Measurements from ENCODE around the gene ATP11B.

The ATP11B gene

DNA sequence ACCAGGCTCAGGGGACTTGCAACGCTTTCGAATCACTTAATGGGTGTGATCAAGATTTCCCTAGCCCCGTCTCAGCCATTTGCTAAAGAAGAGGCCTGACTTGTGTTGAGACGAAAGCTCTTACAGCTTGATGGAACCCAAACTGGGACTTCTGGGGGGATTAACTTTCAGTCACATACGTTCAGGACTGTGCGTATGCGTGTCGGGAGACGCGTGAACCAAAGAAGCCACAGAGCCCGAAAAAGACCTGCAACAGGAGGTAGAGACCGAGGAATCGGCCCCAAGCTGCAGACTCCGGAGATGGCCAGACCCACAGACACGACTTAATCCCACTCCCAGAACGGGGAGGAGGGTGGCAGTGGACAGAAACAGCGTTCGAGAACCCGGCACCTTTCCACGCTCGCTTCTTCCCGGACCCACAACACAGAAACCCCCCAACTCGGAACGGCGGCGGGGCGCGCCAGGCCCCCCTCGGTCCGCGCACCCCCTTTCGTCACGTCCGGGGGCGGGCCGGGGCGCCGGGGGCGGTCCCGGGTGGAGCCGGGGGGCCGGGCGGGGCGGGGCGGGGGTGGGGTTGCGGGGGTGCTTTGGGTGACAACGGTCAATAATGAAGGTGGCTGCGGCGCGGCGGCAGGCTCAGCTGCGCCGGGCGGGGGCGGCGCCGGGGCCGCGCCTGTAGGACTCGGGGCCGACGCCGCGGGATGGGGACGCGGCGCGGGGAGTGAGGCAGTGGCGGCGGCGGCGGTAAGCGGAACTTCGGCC, at the start of gene ATP11B:
TSS of gene ATP11B (plus strand) at position 604 of the 762 bp plus-strand sequence. CDS start 256 bp downstream, outside the sequence.
- DNase-seq, result peak; percentile 64 to 68

DNA sequence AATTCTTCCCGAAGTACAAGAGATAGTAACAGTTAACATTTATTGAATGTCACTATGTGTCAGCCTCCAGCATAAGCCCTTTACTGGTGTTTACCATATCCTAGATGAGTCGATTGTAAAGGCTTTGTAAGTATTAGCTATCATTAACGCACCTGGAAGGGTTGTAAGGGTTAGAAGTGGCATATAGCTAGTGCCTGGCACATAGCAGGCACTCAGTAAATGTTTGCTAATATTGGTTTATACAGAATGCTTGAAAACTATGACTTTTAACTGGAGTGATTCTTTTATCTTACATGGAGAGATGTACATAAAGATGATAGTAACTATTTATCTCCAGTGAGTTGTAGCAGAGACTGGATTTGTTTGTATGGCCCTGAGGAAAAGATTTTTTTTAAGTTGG, 46.3 kb upstream of the ATP11B start:
- DNase-seq, result no peak

DNA sequence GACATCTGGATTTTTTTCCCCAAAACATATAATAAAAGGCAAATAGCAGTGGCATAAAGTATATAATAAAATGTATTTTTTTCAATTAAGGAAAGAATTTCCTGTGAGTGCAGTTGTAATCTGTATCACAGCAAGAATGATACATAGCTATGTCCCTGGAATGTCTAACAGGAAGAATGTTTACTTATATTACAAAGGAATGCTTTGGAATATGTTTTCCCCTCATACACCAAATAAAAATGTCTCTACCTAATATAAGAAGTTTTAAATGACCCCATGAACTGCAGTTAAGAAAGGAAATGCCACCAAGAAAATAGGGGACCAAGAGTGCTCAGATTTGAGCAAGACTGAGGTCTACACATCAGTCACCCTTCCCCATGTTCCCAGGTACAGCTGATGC, 38.0 kb upstream of the ATP11B start:
- DNase-seq, result no peak

DNA sequence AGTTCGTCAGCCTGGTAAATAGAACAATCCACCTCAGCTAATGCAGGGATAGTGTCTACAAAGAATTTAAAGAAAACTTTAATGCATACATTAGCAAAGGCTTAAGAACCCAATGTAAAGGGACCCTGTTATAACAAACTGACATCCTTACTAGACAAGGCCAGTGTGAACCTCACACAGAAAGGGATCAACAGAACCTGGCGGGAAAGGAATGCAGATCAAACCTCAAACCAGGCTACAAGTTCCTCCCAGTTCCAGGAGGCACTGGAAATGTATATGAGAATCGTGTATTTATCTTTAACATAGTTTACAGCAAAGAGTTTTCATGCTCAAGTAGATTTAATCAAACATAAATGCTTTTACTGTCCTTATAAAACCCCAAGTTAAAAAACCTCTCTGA, 37.6 kb upstream of the ATP11B start:
- no peak for DNase-seq

DNA sequence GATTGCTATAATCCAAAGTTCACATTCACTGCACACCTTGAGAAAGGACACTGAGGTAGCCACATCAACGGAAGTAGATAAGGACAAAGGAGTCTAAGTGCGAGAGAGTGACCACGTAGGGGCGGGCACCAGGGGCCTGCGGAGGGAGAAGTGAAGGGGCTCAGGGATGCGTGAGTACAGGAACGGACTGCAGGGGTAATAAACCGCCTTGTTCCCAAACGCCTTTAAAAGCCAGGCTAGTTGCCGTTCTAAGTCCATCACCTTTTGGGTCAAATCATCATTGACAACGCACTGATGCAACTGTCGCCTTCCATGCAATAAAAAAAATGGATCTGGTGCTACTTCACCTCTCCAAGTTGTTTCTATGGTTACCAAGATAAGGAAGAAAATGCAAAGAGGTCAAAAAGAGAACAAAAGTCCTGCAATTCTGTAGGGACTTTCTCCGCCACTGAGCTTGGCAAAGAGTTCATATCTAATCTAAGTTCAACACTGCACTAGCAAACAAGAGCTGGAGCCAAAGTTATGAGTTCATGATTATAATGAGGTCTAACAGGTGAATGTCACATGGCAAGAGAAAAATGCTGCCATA, 32.6 kb upstream of the ATP11B start:
- DNase-seq, result no peak

DNA sequence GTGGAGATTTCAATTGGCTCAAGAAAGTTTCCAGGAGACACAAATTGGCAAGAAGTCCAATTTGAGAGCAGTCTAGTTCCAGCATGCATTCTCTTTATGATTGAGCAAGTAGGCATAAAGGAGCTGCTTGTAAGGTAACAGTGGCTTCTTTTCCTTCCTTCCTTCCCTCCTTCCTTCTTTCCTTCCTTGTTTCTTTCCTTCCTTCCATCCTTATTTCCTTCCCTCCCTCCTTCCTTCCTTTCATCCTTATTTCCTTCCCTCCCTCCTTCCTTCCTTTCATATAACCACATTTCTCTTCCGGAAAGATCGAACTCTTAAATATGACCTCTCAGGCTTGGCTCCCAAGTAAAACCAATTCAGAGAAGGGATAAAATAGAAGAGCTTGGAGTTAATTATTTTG, 29.4 kb upstream of the ATP11B start:
- no peak for DNase-seq

DNA sequence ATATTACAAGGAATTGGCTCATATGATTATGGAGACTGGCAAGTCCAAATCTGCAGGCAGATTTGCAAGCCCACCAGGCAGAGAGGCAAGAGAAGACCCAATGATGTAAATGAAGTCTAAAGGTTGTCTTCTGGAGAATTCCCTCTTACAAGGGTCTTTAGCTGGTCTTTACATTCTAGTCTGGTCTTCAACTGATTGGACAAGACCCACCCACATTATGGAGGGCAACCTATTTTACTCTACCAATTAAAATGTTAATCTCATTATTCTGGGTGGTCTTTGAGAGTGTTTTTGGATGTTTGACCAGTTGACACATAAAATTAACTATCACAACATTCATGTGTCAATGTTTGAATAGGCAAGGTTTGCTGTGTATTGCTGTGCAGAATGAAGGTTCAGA, 28.0 kb upstream of the ATP11B start:
- DNase-seq, result no peak

DNA sequence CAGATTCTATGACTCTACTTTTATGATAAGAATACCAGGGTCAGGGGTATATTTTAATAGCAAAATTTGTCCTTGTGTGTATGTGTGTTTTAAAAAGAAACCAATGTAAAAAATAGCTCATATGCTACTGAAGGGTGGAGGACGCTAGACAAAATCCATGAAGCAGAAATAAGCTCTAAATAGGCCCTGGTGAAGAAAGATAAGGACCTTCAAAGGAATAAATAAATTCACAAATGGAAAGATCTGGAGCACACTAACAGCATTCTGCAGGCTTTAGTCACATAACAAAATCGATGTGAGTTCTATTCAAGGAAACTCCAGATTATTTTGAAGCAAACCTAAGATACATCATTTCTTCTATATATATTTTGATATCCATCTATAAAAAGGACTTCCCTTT, 27.2 kb upstream of the ATP11B start:
- DNase-seq, result no peak

DNA sequence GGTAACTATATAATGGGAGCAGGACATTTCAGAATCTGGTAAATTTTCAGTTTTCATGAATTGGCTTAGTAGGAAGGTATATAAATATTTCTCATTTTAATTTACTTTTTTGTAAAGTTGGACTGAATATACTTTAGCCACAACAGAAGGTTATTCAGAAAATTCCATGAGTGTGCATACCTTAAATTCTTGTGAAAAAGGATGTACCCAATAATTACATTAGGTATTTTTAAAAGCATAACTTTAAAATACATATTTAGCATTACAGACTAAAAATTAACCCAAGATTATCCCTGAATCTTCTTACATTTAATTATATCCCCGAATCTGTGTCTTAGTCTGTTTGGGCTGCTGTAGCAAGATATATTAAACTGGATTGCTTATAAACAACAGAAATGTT, 24.9 kb upstream of the ATP11B start:
- no peak for DNase-seq

DNA sequence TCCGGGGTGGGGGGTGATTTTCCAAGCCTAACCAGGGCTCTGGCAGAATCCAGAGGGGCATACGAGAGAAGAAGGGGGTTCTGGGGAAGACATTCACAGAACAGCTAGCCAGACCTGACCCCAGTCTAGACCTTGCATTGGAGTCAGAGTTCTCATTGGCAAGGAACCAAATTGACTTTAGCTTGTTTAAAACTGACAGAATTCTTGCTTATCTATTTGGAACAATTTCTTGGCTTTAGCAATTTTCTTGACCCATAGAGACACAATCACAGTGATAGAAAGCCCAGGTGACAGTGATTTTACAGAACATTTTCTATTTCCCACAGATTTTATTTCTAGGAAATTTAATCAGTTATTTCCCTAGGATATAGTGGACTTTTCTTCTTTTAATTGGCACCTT, 23.6 kb upstream of the ATP11B start:
- no peak for DNase-seq

DNA sequence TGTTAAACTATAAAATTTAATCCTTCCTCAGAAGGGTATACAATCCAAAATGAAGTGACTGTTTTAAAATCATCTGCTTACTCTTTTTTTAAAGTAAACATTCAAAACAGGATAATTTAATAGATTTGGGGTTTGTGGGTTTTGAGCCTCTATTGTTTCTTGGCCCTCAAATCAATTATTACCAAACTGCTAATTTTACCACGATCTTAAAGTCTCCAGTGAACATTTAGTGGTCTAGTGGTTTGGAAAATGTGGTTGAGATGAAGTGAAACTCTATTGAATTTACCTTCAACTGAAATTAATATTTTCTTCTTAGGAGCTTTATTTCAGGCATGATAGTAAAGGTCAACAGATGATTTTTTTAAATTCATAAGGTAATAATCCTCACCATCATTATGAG, 11.2 kb upstream of the ATP11B start:
- DNase-seq, result no peak

DNA sequence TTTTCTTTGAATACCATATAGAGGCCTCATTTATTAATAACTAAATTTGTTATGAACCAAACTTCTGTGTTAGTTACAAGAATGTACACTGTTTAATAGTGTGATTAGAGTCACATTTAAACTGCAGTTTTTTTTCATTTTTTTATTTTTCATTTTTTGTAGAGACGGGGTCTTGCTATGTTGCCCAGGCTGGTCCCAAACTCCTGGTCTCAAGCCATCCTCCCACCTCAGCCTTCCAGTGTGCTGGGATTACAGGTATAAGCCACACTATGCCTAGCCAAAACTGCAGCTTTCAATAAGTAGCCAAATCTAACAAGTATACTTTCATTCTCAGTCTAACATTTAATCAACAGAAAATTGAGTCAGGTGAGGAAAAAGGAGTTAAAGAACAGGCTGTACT, 10.2 kb upstream of the ATP11B start:
- no peak for DNase-seq

DNA sequence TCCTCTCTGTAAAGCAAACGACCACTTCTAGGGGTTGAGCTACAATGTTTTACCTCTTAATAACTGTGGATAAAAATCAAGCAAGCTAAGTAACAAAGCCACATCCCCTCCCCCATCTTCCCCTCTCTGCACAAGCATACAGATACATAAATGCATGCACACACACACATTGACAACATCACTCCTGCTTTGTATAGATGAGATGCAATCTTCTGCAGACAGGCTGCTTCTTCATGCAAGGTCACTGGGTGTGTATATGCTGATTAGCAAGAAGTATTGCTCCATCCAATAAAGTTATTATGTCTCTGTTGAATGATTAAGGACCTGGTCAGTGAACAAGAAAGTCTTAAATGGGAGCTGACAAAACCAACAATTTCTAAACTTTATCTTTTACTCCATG, 8.8 kb upstream of the ATP11B start:
- DNase-seq, result no peak

DNA sequence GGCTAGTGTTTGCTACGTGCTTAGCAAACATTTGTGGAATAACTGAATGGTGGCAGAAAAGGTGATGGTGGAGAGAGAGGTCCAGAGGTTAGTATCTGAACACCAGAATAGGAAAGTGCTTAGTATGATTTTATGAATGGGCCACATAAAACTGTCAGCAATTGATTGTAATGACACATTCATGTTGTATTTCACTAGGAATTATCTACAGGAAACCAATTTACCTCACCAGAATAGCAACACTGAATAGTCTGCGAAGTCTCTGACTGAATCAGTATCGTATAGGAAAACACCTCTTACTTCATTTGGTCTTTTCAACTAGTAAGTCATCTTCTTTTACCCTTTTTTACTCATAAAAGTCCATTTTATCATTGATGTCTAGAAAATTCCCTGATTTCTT, 8.2 kb upstream of the ATP11B start:
- DNase-seq, result no peak

DNA sequence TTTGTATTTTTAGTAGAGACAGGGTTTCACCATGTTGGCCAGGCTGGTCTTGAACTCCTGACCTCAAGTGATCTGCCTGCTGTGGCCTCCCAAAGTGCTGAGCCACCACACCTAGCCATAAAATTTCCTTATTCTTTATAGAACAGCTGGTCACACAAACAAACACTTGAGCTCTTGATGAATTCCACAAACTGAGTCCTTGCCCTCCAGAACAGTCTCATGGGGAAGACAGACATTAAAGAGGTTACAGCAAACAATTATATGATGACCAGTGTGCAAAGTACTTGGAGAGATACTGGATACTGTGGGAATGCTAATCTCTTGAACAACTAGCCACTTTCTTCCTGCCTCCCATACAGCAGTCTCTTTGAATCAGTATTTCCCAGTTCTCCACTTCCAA, 7.5 kb upstream of the ATP11B start:
- DNase-seq, result no peak

DNA sequence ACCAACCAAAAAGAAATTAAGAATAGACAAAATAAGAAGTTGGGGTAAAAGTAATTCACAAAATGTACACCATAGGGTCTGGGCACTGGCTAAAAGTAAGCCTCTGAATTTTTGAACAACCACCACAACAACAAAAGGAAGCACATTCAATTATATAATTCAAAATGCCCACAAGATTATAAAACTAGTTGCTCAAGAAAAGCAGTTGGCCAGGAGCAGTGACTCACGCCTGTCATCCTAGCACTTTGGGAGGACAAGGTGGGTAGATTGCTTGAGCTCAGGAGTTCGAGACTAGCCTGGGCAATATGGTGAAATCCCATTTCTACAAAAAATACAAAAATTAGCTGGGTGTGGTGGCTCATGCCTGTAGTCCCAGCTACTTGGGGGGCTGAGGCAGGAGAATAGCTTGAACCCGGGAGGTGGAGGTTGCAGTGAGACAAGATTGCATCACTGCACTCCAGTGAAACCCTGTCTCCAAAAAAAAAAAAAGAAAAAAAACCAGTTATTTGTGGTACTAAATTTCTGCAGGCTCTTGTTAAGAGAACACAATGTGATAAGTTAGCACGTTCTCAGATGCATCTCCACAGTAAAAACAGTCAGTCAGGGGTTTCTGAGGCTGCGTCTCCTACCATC, 6.6 kb upstream of the ATP11B start:
- no peak for DNase-seq

DNA sequence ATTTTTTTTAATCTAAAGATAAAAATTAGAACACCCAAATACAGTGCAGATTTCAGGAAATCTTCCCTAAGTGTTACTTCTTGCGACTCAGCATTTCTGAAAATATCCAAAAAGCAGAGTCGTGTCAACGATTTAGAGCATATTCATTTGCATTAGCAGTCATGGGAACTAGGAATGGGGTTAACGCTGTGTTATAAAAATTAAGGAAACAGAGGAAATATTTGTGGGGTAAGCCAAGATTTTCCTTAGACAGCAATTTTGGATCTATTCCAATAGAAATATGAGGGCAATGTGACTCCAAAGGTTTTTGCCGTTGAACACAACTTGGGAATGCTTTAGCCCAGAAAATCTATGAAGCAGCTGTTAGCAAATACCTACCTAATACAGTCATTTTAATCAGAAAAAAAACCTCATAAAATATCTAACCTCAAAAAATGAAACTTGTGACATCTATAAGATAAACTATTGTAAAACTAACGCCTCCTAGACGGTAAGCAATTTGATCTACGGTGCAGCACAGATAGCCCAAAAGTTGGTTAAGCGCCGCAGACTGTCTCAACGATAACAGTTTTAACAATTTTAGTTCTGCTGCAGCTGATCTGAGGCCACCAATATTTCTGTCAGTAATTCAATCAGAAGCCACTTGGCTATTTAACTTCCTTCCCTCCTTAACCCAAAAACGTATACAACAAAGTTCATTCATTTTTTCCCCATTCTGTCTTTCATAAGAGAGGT, 5.8 kb upstream of the ATP11B start:
- DNase-seq, result no peak

DNA sequence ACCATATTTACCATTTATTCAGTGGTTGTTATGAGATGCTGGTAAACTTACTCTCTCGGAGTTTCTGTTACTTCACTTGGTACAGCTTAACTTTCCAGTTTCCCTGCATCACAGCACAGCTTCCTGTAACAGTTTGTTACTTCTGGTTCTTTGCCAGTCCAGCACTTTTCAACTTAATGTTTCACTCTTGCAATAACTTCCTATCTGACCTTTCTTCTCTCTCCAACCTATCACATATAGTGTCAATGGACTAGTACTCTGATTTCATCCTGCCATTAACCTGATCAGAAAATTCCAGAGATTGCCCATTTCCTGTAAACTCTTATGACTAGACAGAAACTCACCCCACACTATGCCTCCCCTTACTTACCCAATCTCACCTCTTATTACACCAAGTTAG, 3.9 kb upstream of the ATP11B start:
- DNase-seq, result no peak

DNA sequence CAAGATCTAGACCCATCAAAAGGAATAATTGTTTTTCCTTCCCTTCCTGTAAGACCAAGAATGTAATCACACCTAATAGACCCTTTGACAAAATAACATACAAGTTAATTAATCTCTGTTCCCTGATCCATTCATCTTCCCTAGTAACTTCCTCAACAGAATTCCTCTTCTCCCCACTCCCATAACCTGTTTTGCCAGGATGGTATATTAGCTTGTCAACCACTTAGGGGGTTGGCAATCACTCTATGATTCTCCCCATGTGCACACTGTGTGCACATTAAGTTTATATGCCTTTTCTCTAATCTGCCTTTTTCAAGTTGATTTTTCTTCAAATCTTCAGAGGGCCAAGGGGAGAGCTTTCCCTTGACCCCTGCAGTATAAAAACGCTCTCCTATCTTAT, 2.7 kb upstream of the ATP11B start:
- DNase-seq, result no peak

DNA sequence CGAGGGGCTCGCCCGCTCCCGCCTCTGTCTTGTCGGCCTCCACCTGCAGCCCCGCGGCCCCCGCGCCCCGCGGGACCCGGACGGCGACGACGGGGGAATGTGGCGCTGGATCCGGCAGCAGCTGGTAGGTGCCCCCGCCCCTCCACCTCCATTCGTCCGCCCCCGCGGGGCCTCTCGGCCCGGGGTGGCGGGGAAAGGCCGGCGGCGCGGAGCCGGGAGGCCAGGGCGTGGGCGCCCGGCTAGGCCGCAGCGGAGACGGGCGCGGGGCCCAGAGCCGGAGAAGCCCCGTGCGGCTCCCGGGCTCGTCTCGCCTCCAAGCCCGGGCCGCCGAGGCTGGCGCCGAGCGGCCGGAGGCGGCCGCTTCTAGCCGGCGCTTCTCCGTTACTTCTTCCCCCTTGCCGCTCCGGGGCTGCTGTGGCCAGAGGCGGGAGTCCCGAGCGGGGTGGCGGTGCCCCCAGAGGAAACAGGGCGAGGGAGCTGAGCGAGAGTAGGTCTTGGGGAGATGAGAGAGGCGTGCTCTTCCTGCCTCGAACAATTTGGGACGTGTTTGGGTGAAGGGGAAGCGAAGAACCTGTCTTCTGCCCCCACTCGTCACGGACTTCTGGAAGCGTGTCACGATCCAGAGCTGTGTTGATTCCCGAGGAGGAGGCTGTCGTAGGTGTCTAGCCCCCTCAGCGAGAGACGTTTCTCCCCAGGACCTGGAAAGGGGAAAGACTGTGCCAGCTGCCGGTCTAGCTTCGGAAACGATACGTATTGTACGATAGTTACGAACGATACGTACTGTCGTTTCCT, 555 bp downstream of the ATP11B start:
- DNase-seq, result peak in 1 of 2 experiments; percentile 7

DNA sequence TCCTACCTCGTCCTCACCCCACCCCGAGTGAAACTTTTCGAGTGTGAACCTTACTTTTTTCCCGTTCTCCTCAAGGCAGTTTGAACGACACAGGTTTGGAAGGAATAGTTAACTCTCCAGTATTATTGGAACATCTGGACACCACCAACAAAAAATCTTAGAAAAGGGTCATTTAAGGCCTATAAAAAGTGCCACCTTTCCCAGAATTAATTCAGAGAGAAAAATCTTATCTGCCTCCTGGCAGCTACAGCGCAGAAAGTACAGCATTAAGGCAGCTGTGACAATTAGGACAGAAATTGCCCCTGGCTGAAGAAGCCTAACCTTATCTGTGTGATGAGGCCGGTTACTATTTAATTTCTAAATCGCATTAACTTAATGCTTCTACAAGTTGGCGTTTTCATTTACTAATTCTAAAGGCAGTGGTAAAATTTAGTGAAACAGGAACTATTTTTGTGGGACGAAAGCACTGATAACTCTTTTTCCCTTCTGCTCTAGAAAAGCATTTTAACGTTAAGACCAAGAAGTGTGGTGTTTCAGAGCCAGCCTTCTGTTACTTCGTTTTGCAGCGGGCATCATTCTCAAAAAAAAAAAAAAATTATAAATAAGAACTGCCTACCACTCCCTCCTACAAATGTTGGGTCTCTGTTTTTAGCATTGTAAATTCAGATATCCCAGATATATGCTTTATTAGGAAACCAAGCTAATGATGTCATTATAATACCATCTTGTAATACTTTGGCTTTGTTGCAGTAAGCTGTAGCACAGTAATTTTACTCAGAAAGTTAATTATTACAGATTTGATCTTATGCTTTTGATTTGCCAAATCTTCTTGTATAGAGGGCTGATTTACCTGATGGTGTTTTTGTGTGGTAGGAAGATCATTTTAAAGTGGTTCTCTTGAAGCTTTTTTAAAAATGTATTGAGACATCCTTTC, 1.4 kb downstream of the ATP11B start:
- DNase-seq, result no peak

DNA sequence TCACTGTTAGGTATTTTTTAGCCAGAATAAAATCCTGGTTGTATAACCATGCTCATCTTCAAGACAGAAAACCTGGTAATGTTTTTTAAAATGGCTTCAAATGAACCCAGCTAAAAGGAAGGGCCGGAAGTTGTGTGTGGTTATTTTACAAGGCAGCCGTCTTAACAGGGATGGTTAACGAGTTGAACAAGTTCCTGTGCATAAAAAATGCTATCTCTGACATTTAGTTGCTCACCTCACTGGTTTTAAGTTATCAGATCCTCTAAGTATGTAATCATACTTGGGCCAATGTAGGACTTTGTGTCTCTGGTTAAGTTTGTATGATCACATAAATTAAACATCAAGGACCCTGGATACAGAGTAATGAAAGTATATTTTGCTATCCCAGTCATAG, 2.1 kb downstream of the ATP11B start:
- DNase-seq, result no peak

Data from NCI-H1930 (cell line).